H1 (cell line): Measurements from ENCODE around the gene OR4E1. TPM values are rescaled to one million over a fixed set of nuclear protein-coding genes. Genes with fewer than 3 reads are reported as not detected.

ENCODE experiments used
- CTCF ChIA-PET: fragments of 300-600 bp; sonication (Branson Sonifier 250); formaldehyde crosslinking; loops from one replicate; lab custom pipeline; 2021; ENCODE audit not compliant: partially characterized antibody; lab: Charles Lee
- POLR2A ChIA-PET: fragments of 300-600 bp; sonication (Branson Sonifier 250); formaldehyde crosslinking; loops from one replicate; lab custom pipeline; 2021; ENCODE audit warnings: inconsistent platforms; ENCODE audit not compliant: partially characterized antibody; lab: Charles Lee
- DNase-seq, 2 experiments: peaks; one replicate each; pipeline versions ENCODE4 v3.0.0 to v3.0.0-alpha.2; 2010 to 2022; ENCODE audit warnings: low spot score in 2 of 2, low read depth in 1 of 2, mixed read lengths in 1 of 2
- FAIRE-seq: peaks from 2 replicates; lab custom pipeline; 2011; peaks lifted over from hg19 to GRCh38; lab: Jason Lieb, UNC
- H2AFZ ChIP-seq: 2 replicates; pipeline ENCODE4 v1.8.1; 2012; ENCODE audit warnings: low read length, inconsistent platforms
- H2AK5ac ChIP-seq: 2 replicates; pipeline ENCODE4 v1.6.1; 2013; ENCODE audit warnings: low read depth, low read length
- H2BK120ac ChIP-seq: replicated peaks from 2 replicates; pipeline ENCODE3; 2013; ENCODE audit warnings: low read depth, low read length, inconsistent platforms
- H2BK12ac ChIP-seq: 2 replicates; pipeline ENCODE4 v1.6.1; 2013; ENCODE audit warnings: low read depth, low read length
- H2BK15ac ChIP-seq: 2 replicates; pipeline ENCODE4 v1.6.1; 2013; ENCODE audit warnings: low read length
- H2BK20ac ChIP-seq: 2 replicates; pipeline ENCODE4 v1.6.1; 2013; ENCODE audit warnings: low read length
- H2BK5ac ChIP-seq: 2 replicates; pipeline ENCODE4 v1.6.1; 2013; ENCODE audit warnings: low read depth, low read length
- H3K14ac ChIP-seq: 2 replicates; pipeline ENCODE4 v1.6.1; 2013; ENCODE audit warnings: inconsistent platforms; ENCODE audit not compliant: insufficient read length
- H3K18ac ChIP-seq: 2 replicates; pipeline ENCODE4 v1.6.1; 2013; ENCODE audit warnings: low read length; ENCODE audit errors: extremely low read depth
- H3K23ac ChIP-seq: 2 replicates; pipeline ENCODE4 v1.6.1; 2013; ENCODE audit warnings: inconsistent platforms; ENCODE audit not compliant: insufficient read length
- H3K23me2 ChIP-seq: 2 replicates; pipeline ENCODE4 v1.6.1; 2013; ENCODE audit warnings: low read depth, low read length
- H3K27ac ChIP-seq: 2 replicates; pipeline ENCODE4 v1.6.1; 2011; ENCODE audit warnings: low read depth, low read length, inconsistent platforms
- H3K27me3 ChIP-seq, 4 experiments: replicated peaks in 1 of 4; 1 replicate in 1 of 4; 2 replicates in 3 of 4; pipeline versions ENCODE4 v1.6.1 to v1.8.1; 2011 to 2013; ENCODE audit warnings: low read length in 3 of 4, mild to moderate bottlenecking in 3 of 4, inconsistent platforms in 2 of 4, mixed read lengths in 2 of 4, moderate library complexity in 1 of 4; ENCODE audit not compliant: control insufficient read depth in 3 of 4, insufficient read depth in 3 of 4; ENCODE audit errors: extremely low read depth in 1 of 4
- H3K36me3 ChIP-seq, 4 experiments: 2 replicates each; pipeline versions ENCODE4 v1.6.1 to v1.8.1; 2011 to 2013; ENCODE audit warnings: mild to moderate bottlenecking in 4 of 4, low read length in 3 of 4, moderate library complexity in 2 of 4, control low read depth in 1 of 4, inconsistent platforms in 1 of 4; ENCODE audit not compliant: insufficient read depth in 4 of 4, control insufficient read depth in 2 of 4
- H3K4ac ChIP-seq: replicated peaks from 2 replicates; pipeline ENCODE3; 2013; ENCODE audit warnings: low read length, low read depth, mixed read lengths, inconsistent platforms; ENCODE audit not compliant: insufficient read length
- H3K4me1 ChIP-seq, 4 experiments: replicated peaks in 1 of 4; 1 replicate in 1 of 4; 2 replicates in 3 of 4; pipeline versions ENCODE4 v1.6.1 to v1.8.1; 2011 to 2013; ENCODE audit warnings: low read length in 3 of 4, inconsistent platforms in 2 of 4, mixed read lengths in 1 of 4; ENCODE audit not compliant: insufficient read depth in 4 of 4, control insufficient read depth in 3 of 4
- H3K4me2 ChIP-seq, 2 experiments: 2 replicates each; pipeline versions ENCODE4 v1.6.1 to v1.8.1; 2011 to 2013; ENCODE audit warnings: low read depth in 2 of 2, low read length in 2 of 2, control low read depth in 1 of 2, inconsistent platforms in 1 of 2, mild to moderate bottlenecking in 1 of 2; ENCODE audit not compliant: insufficient read depth in 1 of 2
- H3K4me3 ChIP-seq, 4 experiments: fragments of 200-600, 300-600 bp in 1 of 4; sonication (generic), shearing (Covaris generic), sonication (Bioruptor Twin) in 1 of 4; 2 replicates each; pipeline versions ENCODE4 v1.5.1 to v1.8.1; 2011 to 2016; ENCODE audit warnings: low read length in 4 of 4, low read depth in 3 of 4, control low read depth in 2 of 4, inconsistent platforms in 2 of 4, mild to moderate bottlenecking in 2 of 4, mixed read lengths in 1 of 4, moderate library complexity in 1 of 4; ENCODE audit not compliant: insufficient read depth in 2 of 4; ENCODE audit errors: extremely low read depth in 1 of 4
- H3K56ac ChIP-seq: replicated peaks from 2 replicates; pipeline ENCODE3; 2013; ENCODE audit warnings: low read depth, mild to moderate bottlenecking, mixed read lengths, low read length, inconsistent platforms; ENCODE audit not compliant: insufficient read length
- H3K79me1 ChIP-seq: 2 replicates; pipeline ENCODE4 v1.6.1; 2013; ENCODE audit warnings: low read depth, low read length, control low read depth
- H3K79me2 ChIP-seq, 2 experiments: 2 replicates each; pipeline versions ENCODE4 v1.6.1 to v1.8.1; 2012 to 2013; ENCODE audit warnings: low read length in 2 of 2, mild to moderate bottlenecking in 2 of 2, inconsistent platforms in 1 of 2; ENCODE audit not compliant: insufficient read depth in 2 of 2, control insufficient read depth in 1 of 2
- H3K9ac ChIP-seq, 4 experiments: replicated peaks in 1 of 4; 1 replicate in 1 of 4; 2 replicates in 3 of 4; pipeline versions ENCODE4 v1.6.1 to v1.8.1; 2011 to 2013; ENCODE audit warnings: low read depth in 3 of 4, low read length in 3 of 4, control low read depth in 2 of 4, mild to moderate bottlenecking in 2 of 4, moderate library complexity in 2 of 4, inconsistent platforms in 1 of 4; ENCODE audit errors: extremely low read depth in 1 of 4
- H3K9me3 ChIP-seq, 2 experiments: 2 replicates each; pipeline versions ENCODE4 v1.6.1 to v1.8.1; 2012 to 2013; ENCODE audit warnings: mild to moderate bottlenecking in 2 of 2, moderate library complexity in 2 of 2, control low read depth in 1 of 2, inconsistent platforms in 1 of 2, low read depth in 1 of 2, low read length in 1 of 2, mixed read lengths in 1 of 2; ENCODE audit not compliant: insufficient read depth in 2 of 2
- H4K20me1 ChIP-seq, 2 experiments: replicated peaks in 1 of 2; 2 replicates each; pipeline versions ENCODE3 to v1.8.1; 2011 to 2013; ENCODE audit warnings: inconsistent platforms in 2 of 2, low read length in 2 of 2, mild to moderate bottlenecking in 1 of 2; ENCODE audit not compliant: insufficient read depth in 2 of 2, control insufficient read depth in 1 of 2
- H4K5ac ChIP-seq: 2 replicates; pipeline ENCODE4 v1.6.1; 2013; ENCODE audit warnings: low read length, low read depth, mixed read lengths, inconsistent platforms; ENCODE audit not compliant: insufficient read length
- H4K8ac ChIP-seq: 2 replicates; pipeline ENCODE4 v1.8.0; 2013; ENCODE audit warnings: mild to moderate bottlenecking, moderate library complexity, low read length, inconsistent platforms; ENCODE audit not compliant: insufficient read depth; ENCODE audit errors: extremely low read depth
- H4K91ac ChIP-seq: replicated peaks from 2 replicates; pipeline ENCODE3; 2013; ENCODE audit warnings: low read length, mixed read lengths, inconsistent platforms; ENCODE audit not compliant: insufficient read length
- EP300 ChIP-seq, 2 experiments: IDR thresholded peaks; 1 replicate in 1 of 2; 2 replicates in 1 of 2; pipeline ENCODE4 v1.6.1; 2011 to 2012; ENCODE audit warnings: low read depth in 2 of 2, low read length in 2 of 2, mild to moderate bottlenecking in 2 of 2, borderline replicate concordance in 1 of 2, inconsistent platforms in 1 of 2, moderate library complexity in 1 of 2
- JUN ChIP-seq: IDR thresholded peaks from 2 replicates; pipeline ENCODE4 v1.6.1; 2011; ENCODE audit warnings: low read depth, mild to moderate bottlenecking, improper control_type of control experiment, low read length
- JUND ChIP-seq: IDR thresholded peaks from 2 replicates; pipeline ENCODE4 v1.6.1; 2011; ENCODE audit warnings: mild to moderate bottlenecking, improper control_type of control experiment, low read length
- NANOG ChIP-seq: IDR thresholded peaks from 2 replicates; pipeline ENCODE4 v1.6.1; 2011; ENCODE audit warnings: low read length, low read depth, mild to moderate bottlenecking, inconsistent platforms; ENCODE audit not compliant: insufficient read depth, poor library complexity, severe bottlenecking
- POLR2AphosphoS5 ChIP-seq: IDR thresholded peaks from 2 replicates; pipeline ENCODE4 v1.6.1; 2011; ENCODE audit warnings: low read depth, low read length
- SP1 ChIP-seq: IDR thresholded peaks from 2 replicates; pipeline ENCODE4 v1.6.1; 2011; ENCODE audit warnings: low read depth, low read length
- SUZ12 ChIP-seq: fragments of 200-600 bp; sonication (generic); IDR thresholded peaks from 2 replicates; pipeline ENCODE4 v1.6.1; 2012; ENCODE audit warnings: mild to moderate bottlenecking, inconsistent platforms, low read length, moderate library complexity, mixed read lengths
- WGBS, 2 experiments: shearing (Covaris generic) in 1 of 2; methylation state at CpG; one replicate each; pipeline versions ENCODE4 v1.1.6 to v1.1.7; 2013 to 2015; ENCODE audit warnings: low lambda C conversion rate in 2 of 2, mixed read lengths in 2 of 2, inconsistent platforms in 1 of 2, low coverage in 1 of 2, missing lambda C conversion rate in 1 of 2; ENCODE audit not compliant: insufficient replicate concordance in 2 of 2, insufficient coverage in 1 of 2, insufficient read length in 1 of 2; ENCODE audit errors: extremely low coverage in 1 of 2, missing lambda C conversion rate in 1 of 2; 5-methylcytosine and 5-hydroxymethylcytosine counted together
- polyA plus RNA-seq, 7 experiments: library from polyadenylated mRNA; depleted of rRNA in 3 of 7; stranded (reverse) in 5 of 7; unstranded in 2 of 7; fragments of >200 nt in 5 of 7; fragments of 200-250 nt in 2 of 7; gene quantifications; 1 replicate in 5 of 7; 2 replicates in 1 of 7; 4 replicates in 1 of 7; pipeline versions ENCODE4 v1.2.1 to v1.2.3, GENCODE V29; 2011 to 2013; ENCODE audit warnings: missing spikeins in 2 of 7, mixed read lengths in 2 of 7
- total RNA-seq: library from RNA; stranded (reverse); fragmentation: NEBNext Ultra II Directional; extraction: Animal tissue kit (Norgen Biotek cat#: 25700); gene quantifications from 2 replicates; pipeline ENCODE4 v1.2.1, GENCODE V29; 2021
- TF ChIP-seq, protein P1 (sequence below): IDR thresholded peaks from 2 replicates; pipeline ENCODE4 v1.6.1; 2012; ENCODE audit warnings: inconsistent platforms
- TF ChIP-seq, protein P2 (sequence below): IDR thresholded peaks from 2 replicates; pipeline ENCODE4 v1.6.1; 2012; ENCODE audit warnings: inconsistent platforms

OR4E1 gene
- total and polyA plus RNA-seq, 2 of the 8 experiments (the other 6 are each of a cell fraction or from before 2014, with no cell fraction given) = not detected

DNA sequence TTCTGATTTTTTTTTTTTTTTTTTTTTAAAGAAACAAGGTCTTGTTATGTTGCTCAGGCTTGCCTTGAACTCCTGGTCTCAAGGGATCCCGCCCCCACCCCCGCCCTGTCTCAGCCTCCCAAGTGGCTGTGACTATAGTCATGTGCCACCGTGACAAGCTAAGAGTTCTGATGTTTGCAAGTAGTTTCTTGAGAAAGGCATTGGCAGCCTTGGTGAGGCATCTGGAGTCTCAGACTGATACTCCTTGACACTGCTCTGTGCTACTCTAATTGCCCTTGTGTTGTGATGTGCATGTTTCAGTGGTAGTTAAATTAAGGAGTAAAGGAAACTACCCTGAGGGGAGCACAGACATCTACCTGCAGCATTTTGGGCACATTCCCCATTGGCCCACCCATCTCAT lies 46.2 kb upstream of the OR4E1 start:
- 94% methylated on average over 3 of the region's 3 CpGs; no CpG with 5 or more reads in 1 of the 2 experiments for WGBS, 2 experiments
- Histone ChIP-seq H2BK15ac (no peak overlapping the region), H2AK5ac (no peak overlapping the region), H3K23ac (no peak overlapping the region), H4K5ac (no peak overlapping the region), H3K18ac (no peak overlapping the region), H3K36me3 (no peaks in the 10 kb centered on the region), H4K20me1 (no peaks in the 10 kb centered on the region), H3K56ac (no peak overlapping the region), H3K14ac (no peak overlapping the region), H2AFZ (no peak overlapping the region), H3K79me2 (no peaks in the 10 kb centered on the region), H3K4me1 (no peaks in the 10 kb centered on the region), H3K27me3 (no peaks in the 10 kb centered on the region), H3K23me2 (no peaks in the 10 kb centered on the region; the same call in 1 of the 2 replicates), H3K9me3 (no peaks in the 10 kb centered on the region), H3K9ac (no peak overlapping the region), H3K4ac (no peak overlapping the region), H3K4me3 (no peak overlapping the region), H3K27ac (no peak overlapping the region), H4K8ac (no peak overlapping the region), H2BK12ac (no peak overlapping the region), H3K79me1 (no peaks in the 10 kb centered on the region), H4K91ac (no peak overlapping the region), H3K4me2 (no peak overlapping the region), H2BK120ac (no peak overlapping the region), H2BK5ac (no peak overlapping the region), H2BK20ac (no peak overlapping the region)
- DNase-seq (no peak), FAIRE-seq (no peak)
- ChIA-PET CTCF (interaction anchor here (0.6 to 5.1 kb wide), 3 partner anchors 9 to 719 kb away, joined by 3 to 57 read pairs (median 8); no protein-coding TSS in a partner anchor), POLR2A (no interaction called here)
- no peak for TF ChIP-seq SUZ12
- no peak for TF ChIP-seq SP1
- no peak for TF ChIP-seq JUND
- TF ChIP-seq NANOG = no peak
- no peak for TF ChIP-seq EP300 (IDR thresholded peaks at IDR 0.05; ENCODE audit: borderline replicate concordance in 1 of 2, low read depth in 2 of 2, low read length in 2 of 2)
- TF ChIP-seq, protein P1, sequence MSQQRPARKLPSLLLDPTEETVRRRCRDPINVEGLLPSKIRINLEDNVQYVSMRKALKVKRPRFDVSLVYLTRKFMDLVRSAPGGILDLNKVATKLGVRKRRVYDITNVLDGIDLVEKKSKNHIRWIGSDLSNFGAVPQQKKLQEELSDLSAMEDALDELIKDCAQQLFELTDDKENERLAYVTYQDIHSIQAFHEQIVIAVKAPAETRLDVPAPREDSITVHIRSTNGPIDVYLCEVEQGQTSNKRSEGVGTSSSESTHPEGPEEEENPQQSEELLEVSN = no peak
- no peak for TF ChIP-seq JUN
- no peak for TF ChIP-seq POLR2AphosphoS5
- TF ChIP-seq, protein P2, sequence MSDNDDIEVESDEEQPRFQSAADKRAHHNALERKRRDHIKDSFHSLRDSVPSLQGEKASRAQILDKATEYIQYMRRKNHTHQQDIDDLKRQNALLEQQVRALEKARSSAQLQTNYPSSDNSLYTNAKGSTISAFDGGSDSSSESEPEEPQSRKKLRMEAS = no peak
